SIG-M5 treated with dmso at 0.1 percent for 504 hours (cell line): ENCODE data around the gene BPGM.
A peak's percentile ranks its signal among the peaks of the same experiment; 100 is the strongest.
"Not testable (repeated sequence)": the region's sequence is repeated elsewhere in the genome, so short reads cannot be mapped to it uniquely, and the experiment has no call there.

Experiments used
- DNase-seq: peaks from one replicate; lab custom pipeline; 2025; ENCODE audit not compliant: unreplicated experiment; lab: John Stamatoyannopoulos, UW

Gene BPGM

GRCh38 chr7:134630893-134631292, 15.8 kb upstream of the BPGM start:
- no peak for DNase-seq

DNA sequence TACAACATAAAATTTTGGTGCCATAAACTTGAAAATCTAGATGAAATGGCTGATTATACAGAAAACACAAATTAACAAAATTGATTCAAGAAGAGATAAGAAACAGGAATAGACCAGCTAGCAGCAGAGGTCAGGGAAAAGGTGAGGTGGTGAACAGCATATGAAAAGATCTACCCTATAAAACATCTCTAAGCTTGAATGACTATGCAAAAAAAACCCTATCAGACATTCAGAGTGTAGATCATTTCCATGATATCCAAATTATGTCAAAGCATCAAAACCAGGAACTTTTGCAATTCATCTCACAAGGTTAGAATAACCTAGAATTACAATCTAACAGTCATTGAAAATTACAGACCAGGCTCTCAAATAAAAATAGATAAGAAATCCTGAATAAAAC, 14.6 kb upstream of the BPGM start:
- DNase-seq: no peak

- DNase-seq: peak; percentile 57
Observed at GRCh38 chr7:134632937-134633540, 13.6 kb upstream of the BPGM start.

- DNase-seq: no peak
Observed at GRCh38 chr7:134636008-134636449, 10.6 kb upstream of the BPGM start.

GRCh38 chr7:134637441-134637840, 9.2 kb upstream of the BPGM start:
- DNase-seq: no peak

DNA sequence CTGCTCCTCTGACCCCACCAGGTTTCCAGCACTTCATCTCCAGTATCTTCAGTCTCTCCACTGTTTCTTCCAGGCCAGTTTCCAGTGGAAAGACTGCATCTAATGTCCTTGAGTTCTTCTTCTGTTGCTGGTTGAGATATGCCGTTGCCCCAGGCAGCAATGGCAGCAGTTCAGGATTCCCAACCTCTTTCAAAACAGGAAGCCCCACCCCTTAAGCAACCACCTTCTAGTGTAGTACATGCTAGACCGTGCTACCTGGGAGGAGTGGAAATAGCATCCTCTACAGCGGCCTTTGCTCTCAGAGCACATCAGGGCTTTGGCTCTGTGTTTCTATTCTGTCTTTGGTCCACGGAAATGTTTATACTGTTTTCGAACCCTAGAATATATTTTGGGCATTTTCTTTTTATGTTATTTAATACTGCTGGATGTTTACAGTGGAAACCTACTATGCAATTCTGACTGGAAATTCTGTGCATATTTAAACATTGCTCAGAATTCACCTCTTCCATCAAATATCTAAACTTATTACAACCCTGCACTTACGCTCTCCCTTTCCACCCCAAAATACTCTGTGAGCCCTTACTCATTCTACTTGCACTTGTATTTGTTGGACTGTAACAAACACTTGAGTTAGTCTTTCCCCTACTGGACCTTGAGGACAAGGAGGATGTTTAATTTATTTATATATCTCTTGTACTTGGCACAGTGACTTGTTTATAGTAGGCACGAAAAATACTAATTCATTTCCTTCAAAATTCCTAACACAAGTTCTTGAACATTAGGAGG, 8.5 kb upstream of the BPGM start:
- DNase-seq: no peak

DNA sequence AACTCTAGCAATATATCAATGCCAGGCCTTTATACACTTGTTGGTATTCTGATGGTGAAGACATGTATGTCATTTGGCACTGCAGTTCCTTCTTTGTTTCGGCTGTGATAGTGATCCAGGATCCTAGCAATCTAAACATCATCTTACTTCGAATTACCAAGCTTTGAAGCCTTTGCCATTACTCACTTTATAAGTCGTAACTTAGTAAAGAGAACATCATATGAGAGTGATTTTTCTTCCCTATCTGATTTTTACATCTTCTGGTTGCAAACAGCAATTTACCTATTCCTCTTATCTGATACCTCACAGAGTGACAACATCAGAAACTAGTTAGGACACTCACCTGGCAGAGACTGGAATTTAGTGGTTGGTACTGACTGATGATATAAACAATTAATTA, 7.6 kb upstream of the BPGM start:
- DNase-seq: no peak

DNA sequence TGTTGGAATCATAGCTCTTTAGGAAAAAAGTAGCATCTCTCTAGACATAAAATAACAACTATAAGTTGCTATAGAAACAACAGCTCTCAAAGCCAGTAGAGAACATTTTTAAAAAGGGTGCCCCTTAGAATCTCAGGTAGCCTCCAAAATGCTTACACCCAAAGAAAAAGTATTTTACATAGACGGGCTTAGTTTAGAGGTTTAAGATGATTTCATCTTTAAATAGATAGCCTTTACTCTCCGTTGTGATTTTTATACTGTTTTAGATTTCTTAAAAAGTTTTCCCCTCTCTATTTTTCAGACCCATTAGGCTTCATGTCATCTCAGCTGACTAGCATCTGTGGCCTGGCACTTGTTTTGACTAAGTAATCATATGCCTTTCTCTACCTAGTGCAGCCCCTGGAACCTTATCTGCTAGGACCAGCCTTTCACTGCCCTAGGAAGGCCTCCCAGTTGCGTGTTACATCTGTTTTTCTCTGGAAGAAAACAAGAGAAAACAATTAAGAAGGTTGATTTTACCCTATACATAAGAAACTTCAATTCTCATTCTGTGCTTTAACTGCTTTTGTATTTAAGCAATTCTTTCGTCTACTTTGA, 6.9 kb upstream of the BPGM start:
- no peak for DNase-seq

- no peak for DNase-seq
Observed at GRCh38 chr7:134640842-134641715, 5.6 kb upstream of the BPGM start.

DNA sequence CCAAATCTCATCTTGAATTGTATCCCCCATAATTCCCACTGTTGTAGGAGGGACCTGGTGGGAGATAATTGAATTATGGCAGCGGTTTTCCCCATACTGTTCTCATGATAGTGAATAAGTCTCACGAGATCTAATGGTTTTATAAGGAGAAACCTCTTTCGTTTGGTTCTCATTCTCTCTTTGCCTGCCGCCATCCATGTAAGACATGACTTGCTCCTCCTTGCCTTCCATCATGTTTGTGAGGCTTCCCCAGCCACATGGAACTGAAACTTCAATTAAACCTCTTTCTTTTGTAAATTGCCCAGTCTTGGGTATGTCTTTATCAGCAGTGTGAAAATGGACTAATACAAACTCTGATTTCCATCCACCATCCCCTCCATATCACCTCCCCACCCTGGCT, 4.7 kb upstream of the BPGM start:
- not testable (repeated sequence) for DNase-seq

DNA sequence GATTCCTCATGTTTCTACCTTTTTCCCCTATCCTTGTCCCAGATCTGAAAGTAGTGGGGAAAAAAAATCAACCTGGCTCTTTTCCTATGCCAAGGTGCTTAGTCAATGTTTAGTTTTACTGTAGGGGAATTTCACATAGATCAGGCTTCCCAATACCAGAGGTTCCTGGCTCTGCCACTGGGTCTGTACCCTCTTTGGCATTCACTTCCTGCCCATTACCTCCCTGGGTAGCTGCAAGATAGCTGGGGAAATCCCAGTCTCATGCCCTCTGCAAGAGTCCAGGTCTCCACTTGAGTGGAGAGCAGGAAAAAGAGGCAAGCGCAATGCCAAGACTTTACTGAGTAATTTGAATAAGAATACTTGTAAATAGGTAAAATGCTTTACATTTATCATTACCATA, 3.5 kb upstream of the BPGM start:
- DNase-seq: no peak

- no peak for DNase-seq
Observed at GRCh38 chr7:134645478-134645877, 1.2 kb upstream of the BPGM start.

- DNase-seq: no peak
Observed at GRCh38 chr7:134645935-134646334, 718 bp upstream of the BPGM start.

DNA sequence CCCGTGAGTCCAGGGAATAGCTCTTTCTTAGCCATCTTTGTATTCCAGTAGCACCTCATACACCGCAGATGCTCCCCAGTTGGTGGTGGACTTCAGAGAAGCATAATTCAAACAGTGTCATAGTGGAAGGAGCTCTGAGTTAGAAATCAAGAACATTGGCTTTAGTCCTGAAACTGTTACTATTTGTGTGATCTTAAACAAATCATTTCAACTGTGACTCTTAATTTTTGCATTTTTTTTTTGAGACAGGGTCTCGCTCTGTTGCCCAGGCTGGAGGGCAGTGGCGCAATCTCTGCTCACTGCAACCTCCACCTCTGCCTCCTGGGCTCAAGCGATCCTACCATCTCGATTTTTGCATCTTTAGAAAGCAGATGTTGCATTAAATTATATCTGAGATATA, 1.8 kb downstream of the BPGM start:
- DNase-seq: no peak

GRCh38 chr7:134649226-134649775, 2.6 kb downstream of the BPGM start:
- DNase-seq: no peak

- DNase-seq: no peak
Observed at GRCh38 chr7:134651991-134652390, 5.3 kb downstream of the BPGM start.

GRCh38 chr7:134654104-134654775, 7.6 kb downstream of the BPGM start:
- DNase-seq: no peak

DNA sequence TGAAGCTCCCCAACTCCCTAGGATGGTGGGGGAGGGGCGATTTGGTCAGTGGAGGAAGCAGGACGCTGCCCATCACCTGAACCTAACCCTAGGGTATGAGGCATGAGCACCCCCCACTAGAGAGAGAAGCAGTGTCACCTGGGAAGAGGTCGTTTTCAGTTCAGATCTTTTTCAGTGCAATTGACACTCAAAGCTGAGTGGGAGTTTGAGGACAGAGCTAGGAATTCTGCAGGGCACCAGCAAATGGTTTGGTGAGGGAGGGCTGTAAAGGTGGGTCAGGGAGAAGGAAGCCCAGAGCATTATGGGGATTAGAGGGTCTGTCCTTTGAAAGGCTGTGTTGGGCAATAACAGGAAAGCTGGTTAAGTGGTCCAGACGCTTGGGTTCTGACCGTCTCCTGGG, 10.9 kb downstream of the BPGM start:
- DNase-seq: no peak

GRCh38 chr7:134660242-134660785, 13.7 kb downstream of the BPGM start:
- DNase-seq: no peak

DNA sequence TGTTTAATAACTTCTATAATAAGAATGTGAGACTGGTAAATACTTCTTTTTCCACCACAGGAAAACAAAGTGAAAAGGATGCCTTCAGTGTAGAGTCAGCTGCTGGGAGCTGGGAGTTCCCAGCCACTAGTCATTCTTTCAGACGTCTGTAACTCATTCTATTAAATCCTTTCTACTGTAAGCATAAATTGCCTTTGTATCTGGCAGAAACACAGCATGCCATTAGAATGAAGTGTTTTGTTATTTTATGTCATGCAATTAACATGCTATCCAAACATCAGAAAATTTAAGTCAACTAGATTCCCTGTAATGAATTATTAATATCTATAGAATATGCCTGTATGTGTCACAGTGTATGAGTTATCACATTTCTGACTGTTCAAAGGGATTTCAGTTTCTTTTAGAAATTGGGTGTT, 14.3 kb downstream of the BPGM start:
- no peak for DNase-seq
